Skeletal muscle tissue (tissue), 4 donors: ENCODE measurements around the gene STX8. TPM values are rescaled to one million over a fixed set of nuclear protein-coding genes. Genes with fewer than 3 reads are reported as not detected.

Source experiments
- H3K27ac ChIP-seq: one replicate; pipeline ENCODE4 v1.7.0; 2013; ENCODE audit warnings: mild to moderate bottlenecking, low read depth, low read length, inconsistent platforms
- H3K27me3 ChIP-seq, 3 donors: one replicate each; pipeline ENCODE4 v1.7.0; 2013; ENCODE audit warnings: low read length in 3 of 3; ENCODE audit not compliant: control insufficient read depth in 3 of 3, insufficient read depth in 3 of 3
- H3K36me3 ChIP-seq, 3 donors: one replicate each; pipeline ENCODE4 v1.7.0; 2013; ENCODE audit warnings: low read length in 3 of 3; ENCODE audit not compliant: control insufficient read depth in 3 of 3, insufficient read depth in 3 of 3
- H3K4me1 ChIP-seq, 3 donors: one replicate each; pipeline ENCODE4 v1.7.0; 2013; ENCODE audit warnings: low read length in 3 of 3, mild to moderate bottlenecking in 3 of 3; ENCODE audit not compliant: control insufficient read depth in 3 of 3, insufficient read depth in 3 of 3
- H3K4me3 ChIP-seq, 3 donors: one replicate each; pipeline ENCODE4 v1.7.0; 2013; ENCODE audit warnings: low read length in 3 of 3
- H3K9ac ChIP-seq, 3 donors: one replicate each; pipeline ENCODE4 v1.7.0; 2013; ENCODE audit warnings: low read length in 3 of 3, mild to moderate bottlenecking in 3 of 3, moderate library complexity in 2 of 3, low read depth in 1 of 3
- H3K9me3 ChIP-seq, 3 donors: one replicate each; pipeline ENCODE4 v1.7.0; 2013; ENCODE audit warnings: low read length in 3 of 3; ENCODE audit not compliant: control insufficient read depth in 3 of 3
- total RNA-seq: library from RNA; depleted of rRNA; stranded (reverse); fragments of >200 nt; gene quantifications from one replicate; pipeline ENCODE4 v1.2.3, GENCODE V29; 2014
- donor health status: Osteomylitis.

Gene STX8
- total RNA-seq, 1 donor from 2014 or later = 68.4 TPM

GRCh38 chr17:9517396-9517795 is 58.2 kb downstream of the STX8 start:
- Histone ChIP-seq H3K4me3 (no peak overlapping the region), H3K27me3 (no peaks in the 10 kb centered on the region), H3K9ac (no peak overlapping the region), H3K36me3 (no peaks in the 10 kb centered on the region), H3K9me3 (no peaks in the 10 kb centered on the region), H3K4me1 (no peaks in the 10 kb centered on the region), H3K27ac (no peak overlapping the region)

GRCh38 chr17:9513266-9513665 is 62.4 kb downstream of the STX8 start:
- no peaks in the 10 kb centered on the region for H3K4me1 ChIP-seq
- H3K36me3 ChIP-seq = no peaks in the 10 kb centered on the region
- H3K27me3 ChIP-seq = no peaks in the 10 kb centered on the region
- no peak overlapping the region for H3K27ac ChIP-seq
- no peak overlapping the region for H3K4me3 ChIP-seq
- peaks cover 0 to 4% (median 0%) of the 10 kb centered on the region in 3 donors for H3K9me3 ChIP-seq
- no peak overlapping the region for H3K9ac ChIP-seq

GRCh38 chr17:9512323-9513168 is 63.1 kb downstream of the STX8 start:
- Histone ChIP-seq H3K4me1 (no peaks in the 10 kb centered on the region), H3K27ac (no peak overlapping the region), H3K9ac (no peak overlapping the region), H3K27me3 (no peaks in the 10 kb centered on the region), H3K36me3 (no peaks in the 10 kb centered on the region), H3K9me3 (peaks cover 0 to 4% (median 2%) of the 10 kb centered on the region in 3 donors), H3K4me3 (no peak overlapping the region)

GRCh38 chr17:9509236-9509816 is 66.3 kb downstream of the STX8 start:
- no peaks in the 10 kb centered on the region for H3K27me3 ChIP-seq
- H3K9ac ChIP-seq = no peak overlapping the region
- no peaks in the 10 kb centered on the region for H3K4me1 ChIP-seq
- H3K4me3 ChIP-seq = no peak overlapping the region
- H3K36me3 ChIP-seq = no peaks in the 10 kb centered on the region
- no peak overlapping the region for H3K27ac ChIP-seq
- H3K9me3 ChIP-seq = peaks cover 0 to 4% (median 2%) of the 10 kb centered on the region in 3 donors

- Histone ChIP-seq H3K4me1 (no peaks in the 10 kb centered on the region), H3K4me3 (no peak overlapping the region), H3K27me3 (no peaks in the 10 kb centered on the region), H3K9me3 (no peaks in the 10 kb centered on the region), H3K27ac (no peak overlapping the region), H3K36me3 (peaks cover 0 to 4% (median 2%) of the 10 kb centered on the region in 3 donors), H3K9ac (no peak overlapping the region)
Observed at GRCh38 chr17:9499041-9499440, 76.6 kb downstream of the STX8 start.

GRCh38 chr17:9498490-9498889 is 77.1 kb downstream of the STX8 start:
- no peaks in the 10 kb centered on the region for H3K4me1 ChIP-seq
- H3K4me3 ChIP-seq = no peak overlapping the region
- H3K9ac ChIP-seq = no peak overlapping the region
- no peak overlapping the region for H3K27ac ChIP-seq
- no peaks in the 10 kb centered on the region for H3K9me3 ChIP-seq
- H3K27me3 ChIP-seq = no peaks in the 10 kb centered on the region
- H3K36me3 ChIP-seq = peaks cover 0 to 4% (median 2%) of the 10 kb centered on the region in 3 donors

- H3K9ac ChIP-seq = no peak overlapping the region
- H3K27me3 ChIP-seq = no peaks in the 10 kb centered on the region
- H3K4me1 ChIP-seq = no peaks in the 10 kb centered on the region
- no peaks in the 10 kb centered on the region for H3K9me3 ChIP-seq
- H3K4me3 ChIP-seq = no peak overlapping the region
- no peak overlapping the region for H3K27ac ChIP-seq
- peaks cover 0 to 10% (median 5%) of the 10 kb centered on the region in 3 donors for H3K36me3 ChIP-seq
Observed at GRCh38 chr17:9488556-9488955, 87.1 kb downstream of the STX8 start.

GRCh38 chr17:9487406-9487805 is 88.2 kb downstream of the STX8 start:
- H3K4me1 ChIP-seq = no peaks in the 10 kb centered on the region
- H3K36me3 ChIP-seq = peaks cover 0 to 10% (median 5%) of the 10 kb centered on the region in 3 donors
- no peak overlapping the region for H3K4me3 ChIP-seq
- H3K27ac ChIP-seq = no peak overlapping the region
- no peak overlapping the region for H3K9ac ChIP-seq
- H3K27me3 ChIP-seq = no peaks in the 10 kb centered on the region
- H3K9me3 ChIP-seq = no peaks in the 10 kb centered on the region

GRCh38 chr17:9484789-9485188 is 90.8 kb downstream of the STX8 start:
- no peak overlapping the region for H3K27ac ChIP-seq
- H3K4me1 ChIP-seq = no peaks in the 10 kb centered on the region
- H3K27me3 ChIP-seq = no peaks in the 10 kb centered on the region
- no peaks in the 10 kb centered on the region for H3K9me3 ChIP-seq
- H3K9ac ChIP-seq = no peak overlapping the region
- H3K4me3 ChIP-seq = no peak overlapping the region
- H3K36me3 ChIP-seq = no peaks in the 10 kb centered on the region

- Histone ChIP-seq H3K27ac (no peak overlapping the region), H3K27me3 (no peaks in the 10 kb centered on the region), H3K4me3 (no peak overlapping the region), H3K4me1 (no peaks in the 10 kb centered on the region), H3K9ac (no peak overlapping the region), H3K36me3 (no peaks in the 10 kb centered on the region), H3K9me3 (no peaks in the 10 kb centered on the region)
Observed at GRCh38 chr17:9479964-9480363, 95.7 kb downstream of the STX8 start.
